GM13976 (cell line): ENCODE results near the gene THOP1.

Experiments used
- DNase-seq: peaks from one replicate; pipeline ENCODE4 v3.0.0; 2012; ENCODE audit warnings: low spot score
- CTCF ChIP-seq: IDR thresholded peaks from 2 replicates; pipeline ENCODE4 v1.5.1; 2012; ENCODE audit warnings: borderline replicate concordance, mild to moderate bottlenecking; ENCODE audit not compliant: insufficient read depth; ENCODE audit errors: extremely low read depth, missing control alignments, control extremely low read depth
- in situ Hi-C: fragments of 300-500 bp; cut with MboI; formaldehyde crosslinking; loops from one replicate; pipeline ENCODE4 v1.12.0; 2022; ENCODE audit warnings: low sequenced_read_pairs, mixed read lengths, inconsistent platforms; ENCODE audit not compliant: unreplicated experiment

Gene THOP1

DNA sequence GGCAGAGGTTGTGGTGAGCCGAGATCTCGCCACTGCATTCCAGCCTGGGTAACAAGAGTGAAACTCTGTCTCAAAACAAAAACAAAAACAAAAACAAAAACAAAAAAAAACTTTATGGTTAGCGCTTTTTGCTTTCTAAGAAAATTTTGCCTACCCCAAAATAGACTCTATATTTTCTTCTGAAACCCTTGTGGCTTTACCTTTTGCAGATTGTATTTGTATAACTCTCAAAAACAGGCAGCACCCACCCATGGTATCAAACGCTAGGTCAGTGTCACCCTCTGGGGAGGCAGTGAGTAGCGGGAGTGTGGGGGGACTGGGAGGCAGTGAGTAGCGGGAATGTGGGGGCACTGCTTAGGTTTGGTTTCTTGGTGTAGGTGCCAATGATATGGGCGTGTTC is 38.0 kb upstream of the THOP1 start:
- in situ Hi-C loops: loop anchor here (5.0 kb wide), 1 partner anchor 85 kb away; no protein-coding TSS in a partner anchor
- no peak for TF ChIP-seq CTCF
- no peak for DNase-seq

- in situ Hi-C loops: no loop called here
- no peak for TF ChIP-seq CTCF
- no peak for DNase-seq
Measured at GRCh38 chr19:2750808-2751437, 34.4 kb upstream of the THOP1 start.

GRCh38 chr19:2751438-2751830 is 33.9 kb upstream of the THOP1 start:
- TF ChIP-seq CTCF: no peak
- no peak for DNase-seq
- in situ Hi-C loops: no loop called here

DNA sequence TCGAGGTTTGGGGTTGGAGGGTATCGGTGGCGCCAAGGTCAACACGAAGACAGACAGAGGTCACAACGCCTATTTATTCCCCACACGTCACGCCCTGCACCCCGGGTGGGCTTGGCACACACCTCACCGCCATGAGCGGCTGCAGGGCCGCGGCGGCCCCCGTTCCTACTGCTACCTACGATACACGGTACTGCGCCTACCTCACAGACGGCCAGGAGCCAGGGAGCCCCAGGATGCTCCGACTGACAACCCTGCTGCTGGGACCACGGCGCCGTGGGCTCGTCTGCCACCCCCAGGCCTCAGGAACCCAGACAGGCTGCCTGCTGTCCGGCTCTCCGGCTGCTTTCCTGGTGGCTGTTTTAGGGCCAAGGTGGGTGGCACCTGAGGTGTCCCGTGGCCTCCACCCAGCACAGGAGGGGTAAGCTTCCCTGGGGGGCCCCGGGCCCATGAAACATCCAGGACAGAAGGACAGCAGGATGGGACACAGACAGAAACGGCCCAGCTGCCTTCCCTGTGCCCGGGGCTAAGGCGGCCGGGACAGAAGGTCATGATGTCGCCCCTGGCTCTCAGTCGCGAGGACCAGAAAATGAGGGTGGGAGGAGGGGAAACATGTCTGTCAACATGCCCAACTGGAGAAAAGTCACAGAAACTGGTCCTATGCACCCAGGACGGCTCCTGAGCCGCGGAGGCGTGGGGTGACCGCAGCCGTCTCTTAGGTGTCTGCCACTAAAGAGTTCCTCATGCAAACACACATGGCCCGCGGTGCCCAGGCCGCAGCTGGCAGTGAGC is 30.4 kb upstream of the THOP1 start:
- no peak for TF ChIP-seq CTCF
- DNase-seq: no peak
- in situ Hi-C loops: no loop called here

GRCh38 chr19:2755448-2755705 is 29.9 kb upstream of the THOP1 start:
- no peak for TF ChIP-seq CTCF
- no peak for DNase-seq
- in situ Hi-C loops: no loop called here

GRCh38 chr19:2755811-2756210 is 29.5 kb upstream of the THOP1 start:
- no peak for TF ChIP-seq CTCF
- in situ Hi-C loops: no loop called here
- DNase-seq: no peak

GRCh38 chr19:2756477-2756876 is 28.8 kb upstream of the THOP1 start:
- in situ Hi-C loops: no loop called here
- no peak for TF ChIP-seq CTCF
- no peak for DNase-seq
